Mucosa of stomach (tissue), 1 donor: Measurements from ENCODE around the gene FMN1.
"Not testable (repeated sequence)": the region's sequence is repeated elsewhere in the genome, so short reads cannot be mapped to it uniquely, and the experiment has no call there.

Experiments
- H3K27me3 ChIP-seq: one replicate; pipeline ENCODE4 v1.7.0; 2013; ENCODE audit warnings: mild to moderate bottlenecking, low read length; ENCODE audit not compliant: control insufficient read depth, insufficient read depth
- H3K36me3 ChIP-seq: one replicate; pipeline ENCODE4 v1.7.0; 2013; ENCODE audit warnings: low read length; ENCODE audit not compliant: control insufficient read depth, insufficient read depth
- H3K4me1 ChIP-seq: one replicate; pipeline ENCODE4 v1.7.0; 2013; ENCODE audit warnings: mild to moderate bottlenecking, low read length; ENCODE audit not compliant: control insufficient read depth, insufficient read depth
- H3K4me3 ChIP-seq: one replicate; pipeline ENCODE4 v1.7.0; 2013; ENCODE audit warnings: low read length
- H3K9ac ChIP-seq: one replicate; pipeline ENCODE4 v1.7.0; 2013; ENCODE audit warnings: mild to moderate bottlenecking, low read length, moderate library complexity
- H3K9me3 ChIP-seq: one replicate; pipeline ENCODE4 v1.7.0; 2013; ENCODE audit warnings: mild to moderate bottlenecking, low read length, moderate library complexity; ENCODE audit not compliant: control insufficient read depth
- donor health status: Pancreatic carcinoma.

The FMN1 gene

GRCh38 chr15:32857732-32858131, 336.8 kb downstream of the FMN1 start:
- H3K4me3 ChIP-seq: no peak overlapping the region
- no peaks in the 10 kb centered on the region for H3K27me3 ChIP-seq
- no peaks in the 10 kb centered on the region for H3K9me3 ChIP-seq
- H3K36me3 ChIP-seq: no peaks in the 10 kb centered on the region
- no peaks in the 10 kb centered on the region for H3K4me1 ChIP-seq
- no peak overlapping the region for H3K9ac ChIP-seq

- no peak overlapping the region for H3K9ac ChIP-seq
- H3K4me3 ChIP-seq: no peak overlapping the region
- H3K36me3 ChIP-seq: no peaks in the 10 kb centered on the region
- no peaks in the 10 kb centered on the region for H3K9me3 ChIP-seq
- no peaks in the 10 kb centered on the region for H3K4me1 ChIP-seq
- no peaks in the 10 kb centered on the region for H3K27me3 ChIP-seq
These were observed 337.8 kb downstream of the FMN1 start for GRCh38 chr15:32856753-32857152.

- no peak overlapping the region for H3K9ac ChIP-seq
- H3K4me1 ChIP-seq: no peaks in the 10 kb centered on the region
- no peaks in the 10 kb centered on the region for H3K36me3 ChIP-seq
- no peak overlapping the region for H3K4me3 ChIP-seq
- no peaks in the 10 kb centered on the region for H3K27me3 ChIP-seq
- no peaks in the 10 kb centered on the region for H3K9me3 ChIP-seq
These were observed 338.6 kb downstream of the FMN1 start for GRCh38 chr15:32855942-32856341.

- Histone ChIP-seq H3K9me3 (no peaks in the 10 kb centered on the region), H3K36me3 (no peaks in the 10 kb centered on the region), H3K4me1 (peaks cover 5% of the 10 kb centered on the region), H3K4me3 (no peak overlapping the region), H3K9ac (no peak overlapping the region), H3K27me3 (no peaks in the 10 kb centered on the region)
These were observed 340.9 kb downstream of the FMN1 start for GRCh38 chr15:32853592-32853991.

GRCh38 chr15:32852771-32853170, 341.7 kb downstream of the FMN1 start:
- H3K4me1 ChIP-seq: peaks cover 5% of the 10 kb centered on the region
- no peaks in the 10 kb centered on the region for H3K27me3 ChIP-seq
- H3K9me3 ChIP-seq: no peaks in the 10 kb centered on the region
- H3K4me3 ChIP-seq: no peak overlapping the region
- no peaks in the 10 kb centered on the region for H3K36me3 ChIP-seq
- H3K9ac ChIP-seq: no peak overlapping the region

- Histone ChIP-seq H3K4me3 (no peak overlapping the region), H3K9me3 (no peaks in the 10 kb centered on the region), H3K36me3 (no peaks in the 10 kb centered on the region), H3K27me3 (no peaks in the 10 kb centered on the region), H3K9ac (no peak overlapping the region), H3K4me1 (peaks cover 5% of the 10 kb centered on the region)
These were observed 342.5 kb downstream of the FMN1 start for GRCh38 chr15:32852017-32852416.

- H3K4me3 ChIP-seq: no peak overlapping the region
- peaks cover 5% of the 10 kb centered on the region for H3K4me1 ChIP-seq
These were observed 342.9 kb downstream of the FMN1 start for GRCh38 chr15:32851572-32851971.

GRCh38 chr15:32849769-32850668, 344.5 kb downstream of the FMN1 start:
- Histone ChIP-seq H3K9ac (no peak overlapping the region), H3K9me3 (no peaks in the 10 kb centered on the region), H3K4me1 (peaks cover 5% of the 10 kb centered on the region), H3K36me3 (no peaks in the 10 kb centered on the region), H3K4me3 (no peak overlapping the region), H3K27me3 (no peaks in the 10 kb centered on the region)

More at GRCh38 chr15:32851572-32851971, 342.9 kb downstream of the FMN1 start:
- Histone ChIP-seq H3K36me3 (no peaks in the 10 kb centered on the region), H3K27me3 (no peaks in the 10 kb centered on the region), H3K9me3 (no peaks in the 10 kb centered on the region), H3K9ac (no peak overlapping the region)

- H3K9ac ChIP-seq, H3K9me3 ChIP-seq, H3K27me3 ChIP-seq, H3K4me3 ChIP-seq, H3K36me3 ChIP-seq, H3K4me1 ChIP-seq: not testable (repeated sequence)
These were observed 347.8 kb downstream of the FMN1 start for GRCh38 chr15:32846671-32847070.

- no peak overlapping the region for H3K4me3 ChIP-seq
- H3K36me3 ChIP-seq: no peaks in the 10 kb centered on the region
- no peaks in the 10 kb centered on the region for H3K27me3 ChIP-seq
- H3K9me3 ChIP-seq: no peaks in the 10 kb centered on the region
- no peaks in the 10 kb centered on the region for H3K4me1 ChIP-seq
- no peak overlapping the region for H3K9ac ChIP-seq
These were observed 350.3 kb downstream of the FMN1 start for GRCh38 chr15:32844118-32844711.

- Histone ChIP-seq H3K36me3 (no peaks in the 10 kb centered on the region), H3K9me3 (no peaks in the 10 kb centered on the region), H3K27me3 (no peaks in the 10 kb centered on the region), H3K4me3 (no peak overlapping the region), H3K9ac (no peak overlapping the region), H3K4me1 (peaks cover 5% of the 10 kb centered on the region)
These were observed 351.2 kb downstream of the FMN1 start for GRCh38 chr15:32843219-32843815.

GRCh38 chr15:32842081-32842480, 352.4 kb downstream of the FMN1 start:
- H3K4me3 ChIP-seq: no peak overlapping the region
- H3K36me3 ChIP-seq: no peaks in the 10 kb centered on the region
- H3K4me1 ChIP-seq: peaks cover 5% of the 10 kb centered on the region
- H3K9me3 ChIP-seq: no peaks in the 10 kb centered on the region
- H3K9ac ChIP-seq: no peak overlapping the region
- no peaks in the 10 kb centered on the region for H3K27me3 ChIP-seq
